ENCODE measurements around the gene THSD4.
A peak's percentile ranks its signal among the peaks of the same experiment; 100 is the strongest.
"Not testable (repeated sequence)": the region's sequence is repeated elsewhere in the genome, so short reads cannot be mapped to it uniquely, and the experiment has no call there.

THSD4 gene

DNA sequence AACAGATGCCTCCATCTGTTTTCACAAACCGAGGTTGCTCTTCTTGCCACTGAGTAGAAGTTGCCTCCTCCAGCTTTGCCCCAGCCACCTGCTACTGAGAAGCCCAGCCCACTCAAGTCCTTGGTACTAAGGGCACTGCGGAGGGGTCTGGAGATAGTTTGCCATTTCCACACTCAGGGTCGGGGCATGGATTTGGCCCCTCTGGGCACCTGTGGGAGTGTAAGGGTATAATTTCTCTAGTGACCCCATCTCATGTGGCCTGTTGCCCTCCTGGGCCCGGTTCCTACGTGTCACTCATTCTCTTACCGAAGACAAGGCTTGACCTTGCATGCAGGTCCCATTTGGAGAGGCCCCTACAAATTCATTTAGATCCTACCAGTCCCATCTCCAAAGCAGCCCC is 79.0 kb downstream of the THSD4 start:
- no peak for DNase-seq

DNA sequence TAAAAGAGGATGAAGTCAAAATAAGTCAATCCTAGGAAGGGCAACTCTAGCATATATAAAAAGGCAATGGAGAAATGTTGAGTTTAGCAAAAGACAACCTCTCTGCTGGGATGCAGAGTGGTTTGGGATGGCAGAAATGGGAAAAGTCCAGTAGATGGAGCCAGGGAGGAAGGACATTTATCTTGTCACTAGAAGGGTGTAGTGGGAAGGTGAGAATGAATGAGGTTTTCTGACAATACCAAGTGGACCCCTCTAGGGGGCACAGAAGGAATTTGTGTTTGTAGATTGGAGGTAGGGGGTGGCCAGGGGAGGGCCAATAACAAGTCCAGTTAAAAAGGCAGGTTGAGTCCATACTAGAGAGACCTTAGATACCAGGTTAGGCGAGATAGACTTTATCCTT is 80.0 kb downstream of the THSD4 start:
- DNase-seq = no peak

DNA sequence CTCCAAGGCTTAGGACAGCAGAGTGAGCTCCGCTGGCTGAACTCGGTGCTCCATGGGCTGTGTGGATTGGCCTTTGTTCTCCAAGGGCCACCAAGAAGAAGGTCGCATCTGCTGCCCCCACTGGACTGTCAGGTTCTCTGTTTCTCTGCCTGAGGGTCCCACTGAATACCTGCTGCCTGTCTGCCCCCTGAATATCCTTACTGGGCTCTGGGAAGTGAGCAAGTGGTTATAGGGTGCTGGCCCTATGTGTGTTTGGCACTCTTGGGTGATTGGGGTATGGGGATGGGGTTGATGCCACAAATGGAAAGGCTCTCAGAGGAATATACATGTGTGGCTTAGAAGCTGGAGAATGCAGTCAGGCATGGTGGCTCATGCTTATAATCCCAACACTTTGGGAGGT is 82.3 kb downstream of the THSD4 start:
- no peak for DNase-seq

GRCh38 chr15:71198846-71199245 is 83.6 kb downstream of the THSD4 start:
- DNase-seq = no peak

- no peak for DNase-seq
Measured at GRCh38 chr15:71199384-71200351, 84.4 kb downstream of the THSD4 start.

GRCh38 chr15:71201477-71201876 is 86.2 kb downstream of the THSD4 start:
- peak; percentile 72 for DNase-seq

- no peak for DNase-seq
Measured at GRCh38 chr15:71202712-71203111, 87.4 kb downstream of the THSD4 start.

- DNase-seq = no peak
Measured at GRCh38 chr15:71203586-71204474, 88.6 kb downstream of the THSD4 start.

GRCh38 chr15:71207141-71207540 is 91.9 kb downstream of the THSD4 start:
- DNase-seq = no peak

- no peak for DNase-seq
Measured at GRCh38 chr15:71212146-71212545, 96.9 kb downstream of the THSD4 start.

GRCh38 chr15:71213943-71214342 is 98.7 kb downstream of the THSD4 start:
- not testable (repeated sequence) for DNase-seq

DNA sequence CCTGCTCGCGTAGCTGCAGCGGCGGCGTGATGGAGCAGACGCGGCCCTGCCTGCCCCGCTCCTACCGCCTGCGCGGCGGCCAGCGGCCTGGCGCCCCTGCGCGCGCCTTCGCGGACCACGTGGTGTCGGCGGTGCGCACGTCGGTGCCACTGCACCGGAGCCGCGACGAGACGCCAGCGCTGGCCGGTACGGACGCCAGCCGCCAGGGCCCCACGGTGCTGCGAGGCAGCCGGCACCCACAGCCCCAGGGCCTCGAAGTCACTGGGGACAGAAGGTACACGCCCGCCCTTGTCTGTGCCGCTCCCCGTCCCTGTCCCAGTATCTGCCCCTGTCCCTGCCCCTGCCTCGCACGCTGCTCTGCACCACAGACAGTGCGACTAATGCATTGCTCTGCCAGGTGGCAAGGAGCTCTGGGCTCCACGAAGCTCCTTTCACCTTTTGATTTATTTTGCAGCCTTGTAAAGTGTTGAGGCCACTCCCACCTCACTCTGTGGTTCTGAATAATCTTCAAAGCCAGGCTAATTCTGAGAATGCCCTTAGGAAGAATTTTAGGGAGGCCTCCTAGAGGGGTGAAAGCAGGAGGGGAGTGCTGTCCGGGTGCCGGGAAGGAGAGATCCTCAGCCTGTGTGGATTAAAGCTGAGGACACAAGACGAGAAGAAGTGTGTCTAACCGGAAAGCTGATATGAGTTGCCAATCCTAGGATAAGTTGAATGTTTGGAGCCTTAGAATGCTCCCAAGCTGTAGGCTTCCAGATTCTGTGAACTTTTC is 100.0 kb downstream of the THSD4 start:
- DNase-seq = no peak

DNA sequence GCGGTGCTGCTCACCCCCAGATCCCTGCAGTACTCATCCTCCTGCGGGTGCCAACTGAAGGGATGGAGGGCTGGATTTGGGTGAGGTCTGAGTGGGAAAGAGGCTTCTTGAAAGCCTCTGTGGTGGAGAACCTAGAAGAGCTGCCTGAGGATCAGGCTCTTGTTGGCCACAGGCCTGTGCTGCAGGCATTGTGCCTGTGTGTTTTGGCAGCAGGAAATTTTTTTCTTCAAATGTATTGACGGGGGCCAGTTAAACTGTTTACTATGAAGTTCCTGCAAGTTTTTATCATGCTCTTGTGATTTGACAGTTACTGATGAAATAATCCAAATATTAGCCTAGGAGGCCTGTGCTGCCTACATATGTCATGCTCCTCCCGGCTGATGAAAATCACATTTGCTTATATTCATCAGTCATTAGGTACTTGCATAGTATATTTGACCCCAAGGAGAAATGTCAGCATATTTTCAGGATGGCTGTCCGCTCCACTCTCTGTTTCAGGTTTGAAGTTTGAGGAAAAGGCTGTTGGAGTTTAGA is 103.1 kb downstream of the THSD4 start:
- no peak for DNase-seq

DNA sequence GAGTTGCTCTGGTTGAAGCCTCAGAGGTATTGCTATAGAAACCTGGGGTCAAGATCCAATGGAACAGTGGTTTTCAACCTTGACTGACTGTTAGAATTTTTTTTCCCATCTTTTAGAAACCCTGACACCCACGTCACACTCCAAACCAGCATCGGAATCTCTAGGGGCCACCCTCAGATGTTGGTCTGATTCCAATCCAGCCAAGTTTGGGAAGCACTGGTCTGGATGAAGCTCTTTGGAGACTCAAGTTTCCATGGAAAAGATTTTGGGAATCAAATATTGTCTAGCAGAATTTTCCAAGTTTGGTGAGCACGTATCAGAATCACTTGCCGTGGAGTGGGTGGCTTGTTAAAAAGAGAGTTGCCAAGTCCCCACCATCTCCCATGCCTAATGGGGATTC is 103.8 kb downstream of the THSD4 start:
- no peak for DNase-seq

- no peak for DNase-seq
Measured at GRCh38 chr15:71219645-71220044, 104.4 kb downstream of the THSD4 start.

- DNase-seq = no peak
Measured at GRCh38 chr15:71220828-71221227, 105.6 kb downstream of the THSD4 start.

DNA sequence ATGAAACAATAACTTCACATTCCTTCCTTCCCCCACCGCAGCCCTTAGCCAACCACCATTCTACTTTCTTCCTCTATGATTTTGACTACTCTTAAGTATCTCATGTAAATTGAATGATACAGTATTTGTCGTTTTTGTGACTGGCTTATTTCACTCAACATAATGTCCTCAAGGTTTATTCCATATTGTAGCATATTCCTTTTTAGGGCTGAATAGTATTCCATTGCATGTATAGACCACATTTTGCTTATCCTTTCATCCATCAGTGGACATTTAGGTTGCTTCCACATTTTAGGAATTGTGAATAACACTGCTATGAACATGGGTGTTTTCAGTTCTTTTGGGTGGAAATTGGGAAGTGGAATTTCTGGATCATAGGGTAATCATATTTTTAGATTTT is 106.1 kb downstream of the THSD4 start:
- DNase-seq = no peak

DNA sequence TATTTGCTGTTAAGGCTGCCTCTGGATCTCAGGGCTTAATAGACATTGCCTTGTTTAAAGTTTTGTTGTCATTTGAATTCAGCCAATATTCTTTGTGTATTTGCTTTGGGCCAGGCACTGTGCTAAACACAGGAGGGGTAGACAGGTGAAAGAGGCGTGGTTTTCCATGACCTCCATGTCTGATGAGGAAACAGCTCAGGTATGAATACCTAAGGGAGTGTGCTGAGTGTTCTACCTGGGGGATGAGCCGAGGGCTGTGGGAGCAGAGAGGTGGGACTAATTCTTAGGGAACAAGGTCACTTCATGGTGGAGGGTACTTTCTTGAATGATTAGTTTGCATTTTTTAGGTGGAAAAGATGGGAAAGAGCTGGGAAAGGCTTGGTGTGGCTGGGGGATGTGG is 108.2 kb downstream of the THSD4 start:
- DNase-seq = no peak

- DNase-seq = no peak
Measured at GRCh38 chr15:71224024-71224423, 108.8 kb downstream of the THSD4 start.

DNA sequence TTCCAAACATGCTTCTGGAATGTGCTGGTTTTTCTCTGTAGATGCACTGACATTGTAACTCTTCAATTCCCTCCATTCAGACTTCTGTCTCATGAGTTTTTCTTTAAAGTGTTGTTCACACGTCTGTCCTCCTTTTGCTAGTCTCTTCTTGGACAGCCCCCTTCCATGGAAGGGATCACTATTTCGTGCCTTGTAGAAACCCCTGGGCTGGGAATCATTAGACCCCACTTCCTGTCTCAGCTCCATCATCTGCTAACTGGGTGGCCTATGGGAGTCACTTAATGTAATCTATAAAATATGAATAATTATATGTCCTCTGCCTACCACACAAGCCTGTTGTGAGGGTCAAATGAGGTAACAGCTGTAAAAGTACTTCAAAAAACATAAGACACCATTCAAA is 110.6 kb downstream of the THSD4 start:
- no peak for DNase-seq

GRCh38 chr15:71226536-71227455 is 111.5 kb downstream of the THSD4 start:
- DNase-seq = no peak

- DNase-seq = no peak
Measured at GRCh38 chr15:71228403-71228802, 113.1 kb downstream of the THSD4 start.
